Sigmoid colon (tissue), 7 donors: Measurements from ENCODE around the gene TAF1B. TPM values are rescaled to one million over a fixed set of nuclear protein-coding genes. Genes with fewer than 3 reads are reported as not detected.

Experiments
- DNase-seq: peaks from one replicate; pipeline ENCODE4 v3.0.0-alpha.2; 2019
- H3K27ac ChIP-seq, 4 donors: fragments of 200-600 bp; sonication (generic); one replicate each; pipeline ENCODE4 v1.5.1; 2016 to 2019; ENCODE audit warnings: mild to moderate bottlenecking in 1 of 4
- H3K27me3 ChIP-seq, 3 donors: fragments of 200-600 bp; sonication (generic); one replicate each; pipeline ENCODE4 v1.5.1; 2019; ENCODE audit warnings: mild to moderate bottlenecking in 1 of 3
- H3K36me3 ChIP-seq, 4 donors: fragments of 200-600 bp; sonication (generic); one replicate each; pipeline ENCODE4 v1.5.1; 2016 to 2019
- H3K4me1 ChIP-seq, 4 donors: fragments of 200-600 bp; sonication (generic); one replicate each; pipeline ENCODE4 v1.5.1; 2017 to 2019
- H3K4me3 ChIP-seq, 4 donors: fragments of 200-600 bp; sonication (generic); one replicate each; pipeline ENCODE4 v1.5.1; 2017 to 2019; ENCODE audit warnings: mild to moderate bottlenecking in 2 of 4, moderate library complexity in 1 of 4
- H3K9me3 ChIP-seq, 4 donors: fragments of 200-600 bp in 3 of 4; sonication (generic) in 3 of 4; one replicate each; pipeline versions ENCODE4 v1.5.1 to v1.6.1; 2013 to 2019
- EP300 ChIP-seq, 4 donors: sonication (generic); formaldehyde crosslinking; IDR thresholded peaks; one replicate each; pipeline ENCODE4 v1.6.1; 2017; ENCODE audit warnings: antibody characterized with exemption in 4 of 4
- POLR2A ChIP-seq, 2 donors: fragments of 450-650 bp; IDR thresholded peaks; one replicate each; pipeline ENCODE4 v1.6.1; 2016; ENCODE audit warnings: antibody characterized with exemption in 2 of 2, mild to moderate bottlenecking in 2 of 2, moderate library complexity in 2 of 2
- POLR2AphosphoS5 ChIP-seq, 4 donors: sonication (generic); formaldehyde crosslinking; IDR thresholded peaks; one replicate each; pipeline ENCODE4 v1.6.1; 2017; ENCODE audit warnings: antibody characterized with exemption in 4 of 4
- WGBS, 2 donors: extraction: QIAGEN DNeasy Blood & Tissue Kit; methylation state at CpG; one replicate each; pipeline ENCODE4 v1.1.7; 2013; 5-methylcytosine and 5-hydroxymethylcytosine counted together
- intact Hi-C: fragments of 100-400 bp; cut with DNase I; formaldehyde crosslinking; loops from one replicate; pipeline ENCODE4 v1.15.1; 2023
- polyA plus RNA-seq, 3 donors: library from polyadenylated mRNA; stranded (reverse); fragments of 200-250 nt; gene quantifications; one replicate each; pipeline ENCODE4 v1.2.3, GENCODE V29; 2013
- total RNA-seq, 4 donors: library from RNA; depleted of rRNA; stranded (reverse); fragments of >200 nt; gene quantifications; one replicate each; pipeline ENCODE4 v1.1.0, GENCODE V29; 2016
- TF ChIP-seq, protein P1 (sequence below), 4 experiments: fragments of 450-650 bp in 3 of 4; fragments of 200-600 bp in 1 of 4; IDR thresholded peaks; one replicate each; pipeline ENCODE4 v1.5.1; 2016 to 2019; ENCODE audit warnings: antibody characterized with exemption in 4 of 4, mild to moderate bottlenecking in 3 of 4, moderate library complexity in 2 of 4
- donor health status: healthy with polysubstance abuse.
- donor health status: Bipolar disorder and iron deficiency.
- donor health status: healthy.

The TAF1B gene
- total and polyA plus RNA-seq, 7 donors, result 2.3 to 19.8 (median 11.4) TPM

DNA sequence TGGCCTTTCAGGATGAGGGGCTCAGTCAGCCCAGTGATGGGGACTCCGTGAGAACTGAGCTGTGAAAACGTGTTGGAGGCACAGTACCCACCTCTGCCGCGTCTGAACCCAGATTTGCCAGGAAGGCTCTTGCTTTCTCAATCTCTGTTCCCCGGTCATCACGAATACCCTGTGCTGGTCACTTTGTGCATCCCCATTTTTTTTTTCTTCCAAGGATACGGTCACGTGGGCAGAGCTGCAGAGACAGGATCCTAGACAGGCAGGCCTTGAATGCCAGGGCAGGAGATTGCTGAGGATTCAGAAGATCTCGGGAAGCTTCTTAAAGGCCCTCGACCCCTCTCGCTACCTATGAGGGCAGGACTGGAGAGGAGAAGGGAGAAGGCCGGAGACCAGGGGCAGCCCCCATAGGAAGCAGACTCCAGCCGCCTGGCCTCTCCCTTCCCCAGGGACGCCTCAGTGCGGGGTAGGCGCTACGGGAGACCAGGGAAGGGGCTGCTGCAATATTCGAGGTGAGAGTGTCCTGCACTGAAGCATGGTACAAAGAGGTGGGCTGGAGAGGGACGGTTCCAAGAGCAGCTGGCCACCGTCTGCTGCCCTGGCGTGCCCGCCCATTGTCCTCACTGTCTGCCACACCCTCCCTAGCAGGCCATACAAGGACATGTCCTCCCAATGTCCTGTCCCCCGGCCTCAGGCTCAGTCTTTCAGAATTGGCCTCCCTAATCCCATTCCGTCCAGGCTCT lies 29.0 kb upstream of the TAF1B start:
- peaks cover 0 to 10% (median 9%) of the 10 kb centered on the region in 4 donors for H3K4me1 ChIP-seq
- intact Hi-C loops, result loop anchor here (2.0 to 5.0 kb wide), 2 partner anchors 235 to 283 kb away; no protein-coding TSS in a partner anchor
- H3K27me3 ChIP-seq, result no peaks in the 10 kb centered on the region
- no peak overlapping the region for H3K27ac ChIP-seq
- H3K9me3 ChIP-seq, result no peaks in the 10 kb centered on the region
- peak overlapping the region in 2 of 4 donors; percentile 20 to 30 for H3K4me3 ChIP-seq
- H3K36me3 ChIP-seq, result no peaks in the 10 kb centered on the region
- 62 to 75% methylated on average over 24 of the region's 24 CpGs for WGBS, 2 donors
- DNase-seq, result no peak
- TF ChIP-seq EP300 (IDR thresholded peaks at IDR 0.05) (no peak), POLR2A (IDR thresholded peaks at IDR 0.05) (no peak), POLR2AphosphoS5 (IDR thresholded peaks at IDR 0.05) (no peak)
- TF ChIP-seq, protein P1, sequence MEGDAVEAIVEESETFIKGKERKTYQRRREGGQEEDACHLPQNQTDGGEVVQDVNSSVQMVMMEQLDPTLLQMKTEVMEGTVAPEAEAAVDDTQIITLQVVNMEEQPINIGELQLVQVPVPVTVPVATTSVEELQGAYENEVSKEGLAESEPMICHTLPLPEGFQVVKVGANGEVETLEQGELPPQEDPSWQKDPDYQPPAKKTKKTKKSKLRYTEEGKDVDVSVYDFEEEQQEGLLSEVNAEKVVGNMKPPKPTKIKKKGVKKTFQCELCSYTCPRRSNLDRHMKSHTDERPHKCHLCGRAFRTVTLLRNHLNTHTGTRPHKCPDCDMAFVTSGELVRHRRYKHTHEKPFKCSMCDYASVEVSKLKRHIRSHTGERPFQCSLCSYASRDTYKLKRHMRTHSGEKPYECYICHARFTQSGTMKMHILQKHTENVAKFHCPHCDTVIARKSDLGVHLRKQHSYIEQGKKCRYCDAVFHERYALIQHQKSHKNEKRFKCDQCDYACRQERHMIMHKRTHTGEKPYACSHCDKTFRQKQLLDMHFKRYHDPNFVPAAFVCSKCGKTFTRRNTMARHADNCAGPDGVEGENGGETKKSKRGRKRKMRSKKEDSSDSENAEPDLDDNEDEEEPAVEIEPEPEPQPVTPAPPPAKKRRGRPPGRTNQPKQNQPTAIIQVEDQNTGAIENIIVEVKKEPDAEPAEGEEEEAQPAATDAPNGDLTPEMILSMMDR (IDR thresholded peaks at IDR 0.05), result no peak

DNA sequence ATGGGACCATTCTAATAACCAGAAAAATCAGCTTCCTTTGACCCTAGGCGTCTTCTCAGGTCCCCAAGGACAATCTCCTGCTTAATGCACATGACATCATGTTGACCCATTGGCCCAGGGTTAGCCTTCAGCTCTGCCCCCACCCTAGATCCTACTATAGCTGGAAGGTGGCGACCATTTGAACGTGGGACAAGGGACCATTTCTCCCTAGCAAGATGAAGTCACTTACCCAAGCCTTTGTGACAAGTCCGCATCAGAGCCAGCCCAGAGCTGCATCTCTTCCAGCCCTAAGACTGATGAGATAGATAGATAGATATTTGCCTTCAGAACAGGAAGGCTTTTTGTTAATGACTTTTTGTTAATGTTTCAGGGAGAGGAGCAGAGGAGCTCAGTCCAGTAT lies 28.2 kb upstream of the TAF1B start:
- TF ChIP-seq POLR2AphosphoS5 (IDR thresholded peaks at IDR 0.05), result no peak
- no peak for TF ChIP-seq EP300 (IDR thresholded peaks at IDR 0.05)
- TF ChIP-seq POLR2A (IDR thresholded peaks at IDR 0.05), result no peak
- TF ChIP-seq, protein P1 (IDR thresholded peaks at IDR 0.05), result no peak
- Histone ChIP-seq H3K36me3 (no peaks in the 10 kb centered on the region), H3K4me1 (peaks cover 0 to 10% (median 9%) of the 10 kb centered on the region in 4 donors), H3K4me3 (no peak overlapping the region), H3K27ac (no peak overlapping the region), H3K27me3 (no peaks in the 10 kb centered on the region), H3K9me3 (no peaks in the 10 kb centered on the region)
- DNase-seq, result no peak
- intact Hi-C loops, result loop anchor here (2.0 kb wide), 1 partner anchor 234 kb away; no protein-coding TSS in a partner anchor
- WGBS, 2 donors, result 95% methylated on average over 4 of the region's 4 CpGs

DNA sequence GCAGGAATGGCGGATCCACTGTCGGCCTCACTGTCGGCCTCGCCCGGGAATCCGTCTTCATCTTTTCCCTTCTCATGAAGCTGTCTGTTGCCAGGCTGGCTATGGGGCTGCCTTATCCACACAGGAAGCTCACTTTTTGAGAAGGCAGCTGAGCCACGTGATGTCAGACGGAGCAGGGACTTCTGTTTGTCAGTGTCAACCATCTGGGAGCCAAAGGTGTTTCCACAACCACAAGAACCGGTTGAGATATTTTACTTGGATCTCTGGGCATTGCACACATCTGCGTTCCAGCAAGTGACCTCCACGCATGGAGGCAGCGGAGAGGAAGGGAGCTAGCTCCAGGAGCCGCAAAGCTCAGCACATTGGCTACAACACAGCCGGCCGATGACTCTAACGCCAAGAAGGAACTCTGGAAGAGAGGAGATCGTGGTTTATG lies 27.4 kb upstream of the TAF1B start:
- intact Hi-C loops, result loop anchor here (2.0 kb wide), 1 partner anchor 233 kb away; no protein-coding TSS in a partner anchor
- Histone ChIP-seq H3K27ac (no peak overlapping the region), H3K9me3 (no peaks in the 10 kb centered on the region), H3K4me1 (peaks cover 0 to 10% (median 9%) of the 10 kb centered on the region in 4 donors), H3K27me3 (no peaks in the 10 kb centered on the region), H3K36me3 (no peaks in the 10 kb centered on the region), H3K4me3 (no peak overlapping the region)
- 85 to 91% methylated on average over 17 of the region's 17 CpGs for WGBS, 2 donors
- DNase-seq, result no peak
- no peak for TF ChIP-seq POLR2AphosphoS5 (IDR thresholded peaks at IDR 0.05)
- TF ChIP-seq, protein P1 (IDR thresholded peaks at IDR 0.05), result no peak

DNA sequence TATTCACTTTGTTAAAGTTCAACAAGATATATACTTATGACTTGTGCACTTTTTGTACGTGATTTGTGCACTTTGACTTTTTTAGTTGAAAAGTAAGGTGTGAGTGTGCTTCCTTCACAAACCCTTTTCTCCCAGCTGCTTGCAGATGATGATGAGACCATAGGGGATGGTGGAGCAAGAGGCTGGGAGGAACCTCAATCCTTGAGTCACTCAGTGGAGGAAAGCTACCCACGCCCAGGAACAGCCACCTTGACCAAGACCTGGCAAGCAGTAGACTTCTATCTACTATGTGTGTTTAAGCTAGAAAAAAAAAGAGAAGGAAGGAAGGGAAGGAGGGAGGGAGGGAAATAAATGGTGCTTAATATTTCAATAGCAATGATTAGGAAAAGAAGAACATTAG lies 25.2 kb upstream of the TAF1B start:
- H3K9me3 ChIP-seq, result no peaks in the 10 kb centered on the region
- H3K4me1 ChIP-seq, result peaks cover 0 to 10% (median 9%) of the 10 kb centered on the region in 4 donors
- TF ChIP-seq, protein P1 (IDR thresholded peaks at IDR 0.05), result no peak
- TF ChIP-seq EP300 (IDR thresholded peaks at IDR 0.05), result no peak
- TF ChIP-seq POLR2A (IDR thresholded peaks at IDR 0.05), result no peak
- 80 to 86% methylated on average over 2 of the region's 2 CpGs for WGBS, 2 donors
- no peak overlapping the region for H3K4me3 ChIP-seq
- H3K27ac ChIP-seq, result no peak overlapping the region
- no peak for DNase-seq
- intact Hi-C loops, result no loop called here
- H3K36me3 ChIP-seq, result no peaks in the 10 kb centered on the region
- H3K27me3 ChIP-seq, result no peaks in the 10 kb centered on the region
